ENCODE results near the gene XXYLT1.

XXYLT1 gene

GRCh38 chr3:195169011-195169649 is 101.8 kb downstream of the XXYLT1 start:
- no peak for DNase-seq (ENCODE audit: low read depth)

GRCh38 chr3:195168009-195168762 is 102.8 kb downstream of the XXYLT1 start:
- DNase-seq (ENCODE audit: low read depth): no peak

- no peak for DNase-seq (ENCODE audit: low read depth)
These were observed 105.2 kb downstream of the XXYLT1 start for GRCh38 chr3:195165790-195166189.

GRCh38 chr3:195165265-195165609 is 105.7 kb downstream of the XXYLT1 start:
- DNase-seq (ENCODE audit: low read depth): no peak

GRCh38 chr3:195164573-195165264 is 106.2 kb downstream of the XXYLT1 start:
- no peak for DNase-seq (ENCODE audit: low read depth)

GRCh38 chr3:195163719-195164572 is 107.0 kb downstream of the XXYLT1 start:
- no peak for DNase-seq (ENCODE audit: low read depth)

- DNase-seq (ENCODE audit: low read depth): no peak
These were observed 108.1 kb downstream of the XXYLT1 start for GRCh38 chr3:195162816-195163215.

- DNase-seq (ENCODE audit: low read depth): no peak
These were observed 108.8 kb downstream of the XXYLT1 start for GRCh38 chr3:195162033-195162669.

GRCh38 chr3:195160908-195161434 is 110.0 kb downstream of the XXYLT1 start:
- DNase-seq (ENCODE audit: low read depth): no peak

GRCh38 chr3:195160257-195160898 is 110.6 kb downstream of the XXYLT1 start:
- DNase-seq (ENCODE audit: low read depth): peak; percentile 87

- peak; percentile 85 for DNase-seq (ENCODE audit: low read depth)
These were observed 111.2 kb downstream of the XXYLT1 start for GRCh38 chr3:195159814-195160165.

- no peak for DNase-seq (ENCODE audit: low read depth)
These were observed 111.7 kb downstream of the XXYLT1 start for GRCh38 chr3:195159117-195159813.

- DNase-seq (ENCODE audit: low read depth): no peak
These were observed 114.6 kb downstream of the XXYLT1 start for GRCh38 chr3:195156286-195156890.

GRCh38 chr3:195155570-195156241 is 115.3 kb downstream of the XXYLT1 start:
- no peak for DNase-seq (ENCODE audit: low read depth)

GRCh38 chr3:195154793-195155535 is 116.0 kb downstream of the XXYLT1 start:
- peak; percentile 96 for DNase-seq (ENCODE audit: low read depth)

- DNase-seq (ENCODE audit: low read depth): peak; percentile 85
These were observed 116.7 kb downstream of the XXYLT1 start for GRCh38 chr3:195154111-195154791.

GRCh38 chr3:195153653-195154052 is 117.3 kb downstream of the XXYLT1 start:
- peak; percentile 64 for DNase-seq (ENCODE audit: low read depth)

- DNase-seq (ENCODE audit: low read depth): peak; percentile 17
These were observed 117.8 kb downstream of the XXYLT1 start for GRCh38 chr3:195153130-195153529.

Data from EH (cell line).